KBM-7 (cell line): ENCODE results near the gene NDEL1.
A peak's percentile ranks its signal among the peaks of the same experiment; 100 is the strongest.
"Not testable (repeated sequence)": the region's sequence is repeated elsewhere in the genome, so short reads cannot be mapped to it uniquely, and the experiment has no call there.

Experiments used
- DNase-seq: peaks from one replicate; pipeline ENCODE4 v3.0.0-alpha.2; 2015
- in situ Hi-C: fragments of 300-500 bp; cut with MboI; formaldehyde crosslinking; loops from 2 replicates; pipeline ENCODE4 v1.14.3; 2020; ENCODE audit warnings: low sequenced_read_pairs, low pct_unique_long_range_greater_than_20kb, mixed read lengths

Gene NDEL1

GRCh38 chr17:8435245-8436168 lies at the start of gene NDEL1:
Gene NDEL1 (plus strand): TSS chr17:8435884. CDS start chr17:8444272, 8,388 bp downstream.
- in situ Hi-C loops: no loop called here
- DNase-seq: peak; percentile 91

GRCh38 chr17:8386841-8387240 lies 48.8 kb upstream of the NDEL1 start:
- DNase-seq: peak; percentile 48
- in situ Hi-C loops: no loop called here

- DNase-seq: no peak
- in situ Hi-C loops: no loop called here
Observed at GRCh38 chr17:8387914-8388651, 47.6 kb upstream of the NDEL1 start.

GRCh38 chr17:8391711-8392110 lies 44.0 kb upstream of the NDEL1 start:
- DNase-seq: no peak
- in situ Hi-C loops: no loop called here

- DNase-seq: no peak
- in situ Hi-C loops: no loop called here
Observed at GRCh38 chr17:8392274-8392673, 43.4 kb upstream of the NDEL1 start.

- in situ Hi-C loops: no loop called here
Observed at GRCh38 chr17:8392674-8393469, 42.8 kb upstream of the NDEL1 start.

GRCh38 chr17:8393470-8394231 lies 42.0 kb upstream of the NDEL1 start:
- DNase-seq: no peak
- in situ Hi-C loops: no loop called here

More at GRCh38 chr17:8392674-8393469, 42.8 kb upstream of the NDEL1 start:
- no peak for DNase-seq

- DNase-seq, in situ Hi-C loops: not testable (repeated sequence)
Observed at GRCh38 chr17:8394497-8394896, 41.2 kb upstream of the NDEL1 start.

GRCh38 chr17:8397636-8398035 lies 38.0 kb upstream of the NDEL1 start, which contains the start of gene RNF222:
Gene RNF222 (minus strand): TSS chr17:8397827. CDS start chr17:8393461, 4,366 bp downstream.
- in situ Hi-C loops: no loop called here

GRCh38 chr17:8398980-8399379 lies 36.7 kb upstream of the NDEL1 start:
- no peak for DNase-seq
- in situ Hi-C loops: no loop called here

More at GRCh38 chr17:8397636-8398035, 38.0 kb upstream of the NDEL1 start, which contains the start of gene RNF222:
- no peak for DNase-seq

GRCh38 chr17:8401107-8401506 lies 34.6 kb upstream of the NDEL1 start:
- DNase-seq: no peak
- in situ Hi-C loops: no loop called here

- in situ Hi-C loops: no loop called here
- DNase-seq: no peak
Observed at GRCh38 chr17:8402921-8403536, 32.7 kb upstream of the NDEL1 start.

GRCh38 chr17:8405499-8406016 lies 30.1 kb upstream of the NDEL1 start:
- no peak for DNase-seq
- in situ Hi-C loops: no loop called here

GRCh38 chr17:8406174-8406573 lies 29.5 kb upstream of the NDEL1 start:
- in situ Hi-C loops: no loop called here

GRCh38 chr17:8408371-8408770 lies 27.3 kb upstream of the NDEL1 start:
- in situ Hi-C loops: no loop called here
- DNase-seq: no peak

More at GRCh38 chr17:8406174-8406573, 29.5 kb upstream of the NDEL1 start:
- DNase-seq: no peak

- peak; percentile 90 for DNase-seq
- in situ Hi-C loops: no loop called here
Observed at GRCh38 chr17:8409966-8410882, 25.5 kb upstream of the NDEL1 start.

GRCh38 chr17:8410883-8411238 lies 24.8 kb upstream of the NDEL1 start:
- in situ Hi-C loops: no loop called here
- no peak for DNase-seq
